MV-4-11 (cell line): ENCODE results near the gene PLXNA3.

Experiments used
- DNase-seq: peaks from one replicate; lab custom pipeline; 2025; lab: John Stamatoyannopoulos, UW

Gene PLXNA3

GRCh38 chrX:154435171-154435733 lies 22.8 kb upstream of the PLXNA3 start:
- no peak for DNase-seq

- DNase-seq, result no peak
These were observed 21.6 kb upstream of the PLXNA3 start for GRCh38 chrX:154436374-154436982.

GRCh38 chrX:154436983-154437752 lies 20.9 kb upstream of the PLXNA3 start, which contains the start of gene GDI1:
GDI1 (plus strand) TSS chrX:154437154; CDS start chrX:154437255, 101 bp downstream.
- DNase-seq, result no peak

GRCh38 chrX:154437971-154438893 lies 19.8 kb upstream of the PLXNA3 start:
- no peak for DNase-seq

GRCh38 chrX:154439841-154440240 lies 18.2 kb upstream of the PLXNA3 start:
- DNase-seq, result no peak

GRCh38 chrX:154440623-154441357 lies 17.3 kb upstream of the PLXNA3 start:
- DNase-seq, result no peak

- no peak for DNase-seq
These were observed 16.5 kb upstream of the PLXNA3 start for GRCh38 chrX:154441564-154441963.

GRCh38 chrX:154441984-154442707 lies 15.9 kb upstream of the PLXNA3 start:
- DNase-seq, result no peak

GRCh38 chrX:154443479-154443910 lies 14.6 kb upstream of the PLXNA3 start:
- DNase-seq, result no peak

GRCh38 chrX:154443992-154444754 lies 13.9 kb upstream of the PLXNA3 start, which contains the start of gene FAM50A:
FAM50A (plus strand) TSS chrX:154444141; CDS start chrX:154444236, 95 bp downstream.
- peak; percentile 36 for DNase-seq

- no peak for DNase-seq
These were observed 13.3 kb upstream of the PLXNA3 start for GRCh38 chrX:154444755-154445246.

GRCh38 chrX:154445776-154446175 lies 12.3 kb upstream of the PLXNA3 start:
- DNase-seq, result no peak

- no peak for DNase-seq
These were observed 11.7 kb upstream of the PLXNA3 start for GRCh38 chrX:154446430-154446829.

GRCh38 chrX:154448484-154448883 lies 9.6 kb upstream of the PLXNA3 start:
- no peak for DNase-seq

- DNase-seq, result no peak
These were observed 8.5 kb upstream of the PLXNA3 start for GRCh38 chrX:154449618-154450017.

- no peak for DNase-seq
These were observed 7.8 kb upstream of the PLXNA3 start for GRCh38 chrX:154450312-154450711.

- no peak for DNase-seq
These were observed 5.3 kb upstream of the PLXNA3 start for GRCh38 chrX:154452823-154453222.

- DNase-seq, result no peak
These were observed 478 bp upstream of the PLXNA3 start for GRCh38 chrX:154457491-154458115.
